ENCODE measurements around the gene DMKN. TPM values are rescaled to one million over a fixed set of nuclear protein-coding genes. Genes with fewer than 3 reads are reported as not detected.

The DMKN gene, protein sequence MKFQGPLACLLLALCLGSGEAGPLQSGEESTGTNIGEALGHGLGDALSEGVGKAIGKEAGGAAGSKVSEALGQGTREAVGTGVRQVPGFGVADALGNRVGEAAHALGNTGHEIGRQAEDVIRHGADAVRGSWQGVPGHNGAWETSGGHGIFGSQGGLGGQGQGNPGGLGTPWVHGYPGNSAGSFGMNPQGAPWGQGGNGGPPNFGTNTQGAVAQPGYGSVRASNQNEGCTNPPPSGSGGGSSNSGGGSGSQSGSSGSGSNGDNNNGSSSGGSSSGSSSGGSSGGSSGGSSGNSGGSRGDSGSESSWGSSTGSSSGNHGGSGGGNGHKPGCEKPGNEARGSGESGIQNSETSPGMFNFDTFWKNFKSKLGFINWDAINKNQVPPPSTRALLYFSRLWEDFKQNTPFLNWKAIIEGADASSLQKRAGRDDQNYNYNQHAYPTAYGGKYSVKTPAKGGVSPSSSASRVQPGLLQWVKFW
- total RNA-seq, result 1.8 TPM

DNA sequence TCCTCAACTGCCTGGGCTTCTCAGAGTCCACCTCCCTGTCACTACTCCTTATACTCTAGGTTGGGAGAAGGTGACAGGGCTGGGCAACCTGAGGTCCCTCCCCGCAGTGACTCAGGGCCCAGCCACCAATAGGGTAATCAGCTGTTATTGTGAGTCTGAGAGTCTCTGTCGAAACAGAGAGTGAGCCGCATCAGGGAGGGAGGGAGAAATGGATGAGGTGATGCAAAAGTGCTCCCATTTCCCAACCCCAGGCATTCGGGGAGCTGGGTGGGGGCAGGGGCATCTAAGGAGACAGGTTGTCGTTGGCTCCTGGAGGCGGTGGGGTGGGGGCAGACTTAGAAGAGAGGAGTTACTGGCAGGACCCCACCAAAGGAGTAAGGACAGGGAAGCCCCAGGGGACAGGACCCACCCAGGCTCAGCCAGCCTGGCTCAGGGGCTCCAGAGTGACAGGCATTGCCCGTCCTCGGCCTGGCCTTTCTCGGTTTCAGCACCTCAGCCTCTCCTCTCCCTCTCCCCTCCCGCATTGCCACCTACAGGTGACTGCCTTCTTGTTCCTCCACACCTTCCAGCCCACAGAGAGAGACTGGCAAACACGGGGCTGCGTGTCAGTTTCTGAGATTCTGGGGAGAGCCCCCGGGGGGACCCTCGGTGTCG lies at the start of gene DMKN:
TSS of gene DMKN (minus strand) at position 22 of the 654 bp plus-strand sequence. CDS start 174 bp downstream, outside the sequence.
- DNase-seq (ENCODE audit: low spot score), result no peak

DNA sequence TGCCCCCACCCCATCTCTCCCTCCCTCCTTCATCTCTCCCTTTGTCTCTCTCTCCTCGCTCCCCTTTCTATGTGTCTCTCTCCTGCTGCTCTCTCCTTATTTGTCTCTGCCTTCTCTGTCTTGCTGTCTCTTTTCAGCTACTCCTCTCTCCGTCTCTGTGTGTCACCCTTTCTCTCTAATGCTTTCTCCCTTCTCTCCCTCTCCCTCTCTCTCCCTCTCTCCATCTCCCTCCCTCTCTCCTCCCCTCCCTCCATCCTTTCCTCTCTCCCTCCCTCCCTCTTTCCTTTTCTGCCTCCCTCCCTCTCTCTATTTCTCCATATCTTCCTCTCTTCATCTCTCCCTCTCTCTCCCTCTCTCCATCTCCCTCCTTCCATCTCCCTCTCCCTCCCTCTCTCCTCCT lies 49.3 kb upstream of the DMKN start:
- DNase-seq (ENCODE audit: low spot score), result no peak

DNA sequence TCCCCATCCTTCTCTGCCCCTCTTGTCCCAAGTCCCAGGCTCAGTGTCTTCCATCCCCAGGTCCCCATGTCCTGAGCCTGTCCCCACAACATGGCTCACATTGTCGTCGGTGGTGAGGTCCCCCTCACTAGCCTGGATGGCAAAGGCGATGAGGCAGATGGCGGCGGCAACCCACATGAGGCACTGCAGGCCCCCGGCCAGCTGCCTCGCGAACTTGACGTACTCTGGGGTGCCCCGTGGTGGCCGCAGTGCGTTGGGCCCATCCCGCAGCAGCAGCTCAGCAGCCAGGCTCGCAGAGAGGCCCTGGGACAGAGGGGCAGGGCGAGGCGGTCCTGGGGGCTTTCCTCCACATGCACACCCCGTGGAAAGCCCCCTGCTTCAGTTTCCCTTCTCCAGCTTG lies 48.9 kb upstream of the DMKN start:
- DNase-seq (ENCODE audit: low spot score), result no peak

DNA sequence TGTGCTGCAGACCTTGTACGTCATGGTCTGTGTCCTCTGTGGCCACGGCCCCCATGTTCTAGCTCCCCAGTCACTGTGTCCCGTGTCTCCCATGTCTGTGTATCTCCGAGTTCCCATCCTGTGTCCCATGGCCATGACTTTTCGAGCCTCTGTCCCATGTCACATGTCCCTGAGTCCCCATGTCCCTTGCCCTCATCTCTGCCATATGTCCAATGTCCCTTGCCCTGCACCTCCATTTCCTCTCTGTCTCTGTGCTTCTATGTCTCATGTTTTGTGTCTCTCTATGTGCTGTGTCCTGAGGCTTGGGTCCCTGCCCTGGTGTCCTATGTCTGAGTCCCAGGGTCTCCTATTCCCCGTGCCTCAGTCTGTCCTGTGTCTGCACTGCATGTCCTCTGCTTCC lies 48.0 kb upstream of the DMKN start:
- no peak for DNase-seq (ENCODE audit: low spot score)

DNA sequence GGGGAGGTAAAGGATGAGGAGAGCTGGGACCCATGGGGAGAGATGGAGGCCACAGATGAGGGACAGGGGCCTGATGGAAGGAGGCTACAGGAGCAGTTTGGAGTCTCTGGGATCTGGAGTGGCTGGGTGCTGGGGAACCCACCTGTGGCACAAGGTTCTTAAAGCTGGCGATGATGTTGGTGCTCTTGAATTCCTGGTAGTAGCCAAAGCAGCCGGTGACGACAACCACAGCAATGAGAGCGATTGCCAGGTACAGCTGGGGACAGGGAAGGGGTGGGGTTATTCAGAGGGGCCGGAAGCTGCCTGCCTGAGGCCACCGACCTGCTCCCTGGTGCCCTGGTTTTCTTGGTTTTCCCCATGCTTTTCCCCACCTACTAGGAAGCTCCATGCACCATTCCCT lies 47.2 kb upstream of the DMKN start:
- no peak for DNase-seq (ENCODE audit: low spot score)

DNA sequence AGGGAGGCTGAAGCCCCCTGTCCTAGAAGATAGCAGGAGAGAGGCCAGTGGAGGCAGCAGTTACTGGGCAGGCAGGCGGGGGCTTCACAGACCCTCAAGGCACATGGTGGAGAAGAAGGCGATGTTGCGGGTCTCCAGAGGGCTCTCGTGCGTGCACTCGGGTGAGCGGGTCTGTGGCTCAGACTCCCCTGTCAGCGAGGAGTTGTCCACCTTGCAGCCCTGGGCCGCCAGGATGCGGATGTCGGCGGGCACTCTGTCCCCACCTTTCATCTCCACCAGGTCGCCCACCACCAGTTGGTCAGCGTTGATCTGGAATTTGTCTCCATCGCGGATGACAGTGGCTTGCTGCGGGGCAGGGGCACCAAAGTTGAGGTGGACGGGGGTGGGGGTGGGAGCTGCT lies 46.8 kb upstream of the DMKN start:
- no peak for DNase-seq (ENCODE audit: low spot score)

DNA sequence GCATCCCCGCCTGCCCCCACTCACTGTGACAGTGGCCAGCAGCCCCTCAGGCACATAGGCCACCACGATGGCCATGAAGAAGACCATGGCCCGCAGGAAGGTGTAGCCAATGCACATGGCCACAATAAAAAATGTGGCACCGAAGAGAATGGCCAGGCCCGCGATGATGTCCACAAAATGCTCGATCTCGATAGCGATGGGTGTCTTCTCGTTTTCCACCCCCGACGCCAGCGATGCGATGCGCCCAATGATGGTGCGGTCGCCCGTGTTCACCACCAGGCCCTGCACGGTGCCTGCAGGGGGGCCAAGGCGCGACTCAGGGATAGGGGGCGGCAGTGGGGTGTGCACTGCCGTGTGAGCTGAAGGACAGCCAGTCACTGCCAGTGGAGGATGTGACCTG lies 46.3 kb upstream of the DMKN start:
- no peak for DNase-seq (ENCODE audit: low spot score)

DNA sequence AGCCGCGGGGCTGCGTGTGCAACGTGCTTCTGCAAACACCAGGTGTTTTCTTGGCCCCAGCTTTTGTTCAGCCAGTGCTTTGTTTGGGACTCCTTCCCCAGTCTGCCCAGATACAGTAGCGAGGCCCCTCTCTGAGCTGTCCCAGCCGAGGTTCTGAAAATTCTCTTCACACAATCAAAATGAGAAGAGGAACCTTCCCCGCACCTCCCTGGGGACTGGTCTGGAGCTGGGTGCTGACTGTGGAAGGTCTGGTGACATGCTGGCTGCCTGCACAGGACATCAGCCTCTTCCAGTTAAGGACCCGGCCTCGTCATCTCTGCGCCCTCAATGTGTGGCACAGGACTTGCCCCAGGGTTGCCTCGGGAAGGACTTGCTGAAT lies 45.8 kb upstream of the DMKN start:
- no peak for DNase-seq (ENCODE audit: low spot score)

DNA sequence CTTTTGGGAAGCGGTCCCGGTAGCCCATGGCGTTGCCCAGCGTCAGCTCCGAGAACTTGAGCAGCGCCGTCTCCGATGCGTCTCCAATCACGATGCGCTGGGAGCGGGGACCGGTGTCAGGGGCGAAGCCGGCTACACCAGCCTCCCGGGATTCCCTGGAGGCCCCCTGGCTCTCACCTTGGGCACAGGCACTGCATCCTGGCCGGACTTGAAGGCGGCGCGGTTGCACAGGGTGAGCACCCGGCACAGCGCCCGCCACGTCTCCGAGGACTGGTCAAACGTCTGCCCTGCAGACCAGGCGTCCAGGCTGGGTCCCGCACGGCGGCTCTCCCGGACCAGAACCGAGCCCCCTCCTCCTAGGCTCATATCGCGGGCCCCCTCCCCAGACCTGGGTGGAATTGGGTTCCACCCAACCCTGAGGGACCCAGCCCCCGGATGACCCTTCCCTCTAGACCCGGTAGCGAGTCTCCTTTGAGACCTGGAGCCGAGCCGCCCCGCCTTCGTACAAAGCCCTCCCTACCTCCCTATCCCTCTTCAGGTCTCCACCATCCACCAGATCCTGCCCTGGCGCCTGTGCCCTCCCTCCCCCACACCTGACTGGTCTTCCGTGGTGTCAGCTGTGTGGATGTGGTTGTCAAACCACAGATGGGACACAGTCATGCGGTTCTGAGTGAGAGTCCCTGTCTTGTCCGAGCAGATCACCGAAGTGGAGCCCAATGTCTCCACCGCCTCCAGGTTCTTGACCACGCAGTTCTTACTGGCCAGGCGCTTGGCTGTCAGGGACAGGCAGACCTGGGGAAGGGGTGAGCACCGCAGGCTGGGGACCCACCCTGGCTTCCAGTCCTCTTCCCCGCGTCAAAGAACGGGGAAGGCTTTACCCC lies 45.2 kb upstream of the DMKN start:
- DNase-seq (ENCODE audit: low spot score), result no peak

DNA sequence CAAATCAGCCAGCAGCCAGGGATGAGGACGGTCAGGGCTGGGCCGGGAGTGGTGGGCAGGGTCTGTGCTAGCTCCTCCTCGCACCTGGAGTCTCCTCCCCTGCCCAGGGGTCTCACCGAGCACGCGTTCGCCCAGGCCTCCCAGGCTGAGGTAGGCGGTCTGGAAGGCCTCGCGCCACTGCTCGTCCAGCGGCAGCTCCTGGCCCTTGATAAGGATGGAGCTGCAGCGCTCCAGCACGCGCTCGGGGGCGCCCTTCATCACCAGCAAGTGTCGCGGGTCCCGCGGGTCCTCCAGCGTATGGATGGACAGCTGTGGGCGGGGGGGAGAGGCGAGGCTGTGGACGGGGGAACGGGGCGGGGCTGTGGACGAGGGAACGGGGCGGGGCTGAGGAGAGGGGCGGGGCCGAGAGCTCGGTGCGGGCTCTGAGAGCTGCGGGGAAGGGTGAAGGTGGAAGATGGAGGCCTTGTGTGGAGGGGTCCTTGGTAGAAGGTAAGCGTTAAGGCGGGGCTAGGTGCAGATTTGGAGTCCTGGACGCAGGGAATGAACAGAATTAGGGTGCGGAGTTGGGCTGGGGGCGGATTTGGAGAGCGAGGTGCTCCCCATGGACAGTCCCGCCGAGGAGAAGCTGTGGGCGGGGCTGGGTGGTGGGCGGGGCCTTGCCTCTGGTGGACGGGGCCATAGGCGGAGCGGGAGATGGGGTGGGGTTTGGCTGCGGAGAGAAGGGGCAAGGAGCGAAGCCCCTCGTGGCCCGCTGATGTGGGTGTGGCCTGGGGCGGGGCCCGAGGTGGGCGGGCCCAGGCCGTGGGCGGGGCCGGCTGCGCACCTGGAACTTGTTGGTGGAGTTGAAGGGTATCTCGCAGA lies 44.3 kb upstream of the DMKN start:
- peak; percentile 53 for DNase-seq (ENCODE audit: low spot score)

DNA sequence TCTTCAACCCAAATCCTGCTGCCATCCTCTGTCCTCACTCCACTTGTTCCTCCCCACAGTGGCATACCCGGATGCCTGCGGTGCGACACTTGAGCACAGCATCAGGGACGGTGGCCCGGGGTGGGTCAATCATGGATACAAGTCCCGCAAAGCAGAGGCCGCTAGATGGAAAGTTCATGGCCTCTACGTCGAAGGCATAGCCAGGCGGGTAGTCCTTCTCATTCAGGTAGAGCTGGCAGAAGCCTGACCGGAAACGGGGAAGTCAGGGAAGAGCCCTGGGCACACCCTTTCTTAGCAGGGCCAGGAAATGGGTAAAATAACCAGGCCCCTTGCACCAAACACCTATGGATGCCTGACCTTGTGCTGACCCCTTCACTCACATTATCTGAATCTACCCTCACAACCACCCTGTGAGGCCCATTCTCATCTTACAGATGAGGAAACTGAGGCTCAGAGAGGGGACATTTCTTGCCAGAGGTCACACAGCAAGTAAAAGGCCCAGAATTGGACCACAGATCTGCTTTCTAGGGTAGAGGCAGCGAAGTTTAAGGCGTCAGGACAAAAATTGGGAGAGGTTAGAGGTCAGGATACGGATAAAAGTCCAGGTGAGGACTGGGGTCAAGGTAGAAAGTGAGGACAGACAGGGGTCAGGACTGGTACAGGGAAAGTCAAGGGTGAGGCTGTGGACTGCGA lies 43.5 kb upstream of the DMKN start:
- DNase-seq (ENCODE audit: low spot score), result no peak

DNA sequence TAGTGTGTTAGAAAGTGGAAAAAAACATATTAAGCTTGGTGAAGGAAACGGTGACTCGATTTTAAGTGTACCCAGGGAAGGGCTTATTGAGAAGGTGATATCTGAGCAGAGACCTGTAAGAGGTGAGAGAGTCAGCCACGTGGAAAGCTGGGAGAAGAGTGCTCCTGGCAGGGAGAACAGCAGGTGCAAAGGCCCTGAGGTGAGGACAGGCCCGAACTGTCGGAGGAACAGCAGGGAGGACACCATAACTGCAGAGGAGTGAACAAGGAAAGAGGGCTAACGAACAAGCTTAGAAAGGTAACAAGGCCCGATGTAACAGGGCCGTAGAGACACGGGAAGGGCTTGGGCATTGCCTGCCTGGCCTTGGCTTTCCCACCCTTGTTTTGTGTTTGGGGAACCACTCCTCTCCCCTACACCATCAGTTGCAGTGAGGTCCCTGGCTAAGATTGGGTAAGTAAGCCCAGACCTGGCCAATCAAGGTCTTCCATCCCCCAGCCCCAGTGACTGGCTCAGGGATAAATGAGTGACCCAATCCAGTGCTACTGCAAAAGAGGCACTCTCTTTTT lies 42.7 kb upstream of the DMKN start:
- DNase-seq (ENCODE audit: low spot score), result no peak

DNA sequence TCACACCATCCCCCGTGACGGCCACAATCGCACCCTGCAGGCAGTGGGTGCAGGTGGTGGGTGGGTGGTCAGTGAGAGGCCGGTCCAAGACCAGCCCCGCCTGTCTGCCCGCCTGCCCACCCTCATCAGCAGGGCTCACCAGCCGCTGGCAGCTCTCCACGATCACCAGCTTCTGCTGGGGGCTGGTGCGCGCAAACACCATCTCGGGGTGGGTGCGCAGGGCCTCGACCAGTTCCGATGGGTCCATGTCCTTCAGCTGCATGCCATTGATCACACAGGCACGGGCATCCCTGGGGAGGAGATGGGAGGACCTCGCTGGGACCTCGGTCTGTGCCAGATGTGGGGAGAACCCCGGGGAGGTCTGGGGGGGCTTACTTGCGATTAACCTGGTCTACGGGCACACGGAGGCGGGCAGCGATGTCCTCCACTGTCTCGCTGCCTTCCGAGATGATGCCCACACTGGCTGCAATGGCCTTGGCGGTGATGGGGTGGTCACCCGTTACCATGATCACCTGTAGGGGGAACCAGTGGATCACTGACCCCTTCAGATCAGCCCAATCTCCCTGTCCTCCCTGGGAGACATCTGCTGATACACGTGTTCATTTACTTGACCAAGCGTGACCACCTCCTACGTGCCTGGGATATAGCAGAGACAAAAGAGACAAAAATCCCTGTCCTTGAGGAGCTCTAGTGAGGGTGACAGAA lies 42.0 kb upstream of the DMKN start:
- no peak for DNase-seq (ENCODE audit: low spot score)

DNA sequence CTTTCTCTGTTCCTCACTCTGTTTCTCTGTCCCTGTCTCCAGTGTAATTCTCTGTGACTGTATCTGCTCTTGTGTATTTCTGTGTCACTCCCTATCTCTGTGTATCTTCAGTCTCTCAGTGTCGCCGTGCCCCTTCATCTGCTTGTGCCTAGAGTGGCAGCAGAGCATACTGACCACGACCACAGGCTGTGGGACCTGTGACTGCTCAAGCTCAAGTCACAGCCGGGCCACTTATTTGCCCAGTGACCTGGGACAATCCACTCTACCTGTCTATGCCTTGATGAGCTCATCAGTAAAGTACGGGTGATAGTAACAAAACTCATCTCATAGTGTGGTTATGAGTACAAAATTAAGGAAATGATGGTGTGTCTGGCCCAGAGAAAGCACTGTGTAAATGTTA lies 40.6 kb upstream of the DMKN start:
- no peak for DNase-seq (ENCODE audit: low spot score)

DNA sequence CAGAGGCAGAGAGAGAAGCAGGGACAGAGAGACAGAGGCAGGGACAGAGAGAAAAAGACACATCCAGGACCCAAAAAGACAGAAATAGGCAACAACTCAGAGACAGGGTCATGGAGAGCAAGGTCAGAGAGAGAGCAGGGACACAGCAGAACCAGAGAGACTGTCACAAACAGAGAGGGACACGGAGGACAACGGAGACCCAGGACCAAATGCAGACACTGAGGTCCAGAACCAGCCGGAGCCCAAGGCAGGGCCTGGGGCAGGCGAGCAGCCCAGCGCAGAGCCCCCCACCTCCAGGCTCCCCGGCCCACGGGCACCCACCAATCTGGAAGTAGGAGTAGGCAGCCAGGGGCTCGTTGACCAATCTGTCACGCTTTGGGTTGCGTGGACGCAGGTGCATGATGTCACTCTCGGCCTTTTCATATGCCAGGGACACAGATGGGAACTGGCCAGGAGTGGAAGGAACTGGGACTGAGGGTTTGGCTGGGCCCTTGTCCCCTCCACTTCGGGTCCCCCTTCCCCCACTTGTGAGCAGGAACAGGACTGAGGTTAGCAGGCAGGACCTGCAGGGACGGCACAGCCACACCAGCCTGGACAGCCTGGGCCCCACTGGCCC lies 40.0 kb upstream of the DMKN start:
- DNase-seq (ENCODE audit: low spot score), result no peak

DNA sequence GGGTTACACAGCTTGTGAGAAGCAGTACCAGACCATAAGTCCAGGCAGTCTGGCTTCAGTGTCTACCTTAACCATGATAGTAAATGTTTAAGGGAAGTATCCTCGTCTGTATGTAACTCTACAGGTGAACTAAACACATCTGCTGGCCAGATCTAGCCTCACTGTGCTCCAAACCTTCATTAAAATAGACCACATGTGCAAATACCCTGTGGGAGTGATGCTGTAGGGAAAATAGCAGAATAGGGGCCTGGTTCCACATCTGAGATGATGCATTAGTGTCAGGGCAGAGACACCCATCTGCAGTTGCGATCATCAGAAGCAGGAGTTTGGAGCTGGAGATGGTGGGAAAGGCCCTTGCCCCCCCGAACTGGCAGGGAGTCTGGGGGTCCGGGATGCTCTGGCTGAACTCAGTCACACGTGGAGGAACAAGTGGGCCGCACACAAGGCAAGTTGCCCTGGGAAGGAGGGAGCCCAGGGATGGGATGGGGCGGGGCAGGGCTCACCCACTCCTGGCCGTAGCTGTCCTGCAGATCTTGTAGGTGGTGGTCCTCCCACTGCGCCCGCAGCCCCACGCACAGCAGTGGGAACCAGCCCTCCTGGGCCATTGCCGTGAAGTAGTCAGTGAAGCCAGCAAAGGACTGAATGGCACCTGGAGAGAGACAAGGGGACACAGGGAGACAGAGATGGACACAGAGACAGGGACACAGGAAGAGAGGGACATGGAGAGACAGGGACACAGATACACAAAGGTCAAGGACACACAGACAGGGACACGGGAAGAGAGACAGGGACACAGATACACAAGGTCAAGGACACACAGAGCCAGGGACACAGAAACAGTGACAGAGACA lies 39.3 kb upstream of the DMKN start:
- no peak for DNase-seq (ENCODE audit: low spot score)

DNA sequence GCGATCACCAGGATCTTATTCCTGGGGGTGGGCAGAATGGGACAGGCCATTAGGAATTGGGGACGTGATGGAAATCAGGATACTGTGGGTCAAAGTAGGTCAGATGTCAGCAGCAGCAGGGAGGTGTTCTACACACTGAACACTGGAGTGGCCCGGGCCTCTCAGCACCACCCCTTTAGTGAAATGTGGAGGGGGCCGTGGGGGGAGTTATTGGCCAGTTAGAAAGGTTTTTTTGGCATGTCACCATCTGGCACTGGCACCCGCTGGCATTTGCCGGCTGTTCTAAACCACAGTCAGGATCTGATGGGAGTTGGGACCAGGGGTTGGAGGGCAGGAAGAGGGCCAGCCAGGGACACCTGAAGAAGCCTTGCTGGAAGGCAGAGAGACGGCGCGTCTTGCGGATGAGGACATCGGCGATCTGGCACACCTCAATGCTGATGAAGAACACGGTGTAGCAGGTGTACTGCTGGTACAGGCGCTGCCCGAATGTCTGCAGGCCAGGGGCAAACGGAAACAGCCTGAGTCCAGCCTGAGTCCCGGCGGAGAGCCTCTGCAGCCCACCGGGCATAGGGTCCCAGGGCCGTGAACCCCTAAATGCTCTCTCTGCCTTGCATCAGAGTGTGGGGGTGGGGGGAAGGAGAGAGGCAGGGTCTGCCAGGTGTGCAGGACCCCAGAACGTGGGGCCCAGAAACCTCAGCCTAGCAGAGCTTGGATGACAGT lies 37.8 kb upstream of the DMKN start:
- no peak for DNase-seq (ENCODE audit: low spot score)

Data from mucosa of gallbladder (tissue), 1 donor.